K562 (cell line): Measurements from ENCODE around the gene KIF23. TPM values are rescaled to one million over a fixed set of nuclear protein-coding genes. Genes with fewer than 3 reads are reported as not detected.

ENCODE experiments used
- CBFA2T2 ChIP-seq: fragments of 450-650 bp; conservative IDR thresholded peaks from 2 replicates; pipeline ENCODE4 v1.6.1; 2017; ENCODE audit warnings: mild to moderate bottlenecking
- CBX8 ChIP-seq: fragments of 200-600 bp; sonication (generic); IDR thresholded peaks from 2 replicates; pipeline ENCODE4 v1.6.1; 2012; ENCODE audit warnings: borderline replicate concordance, mixed run types, low read depth, mild to moderate bottlenecking, moderate library complexity, mixed read lengths, low read length, control low read depth, inconsistent platforms; ENCODE audit not compliant: poor library complexity, severe bottlenecking; ENCODE audit errors: extremely low read depth
- COPS2 ChIP-seq: fragments of 450-650 bp; conservative IDR thresholded peaks from 2 replicates; pipeline ENCODE4 v1.6.1; 2016; ENCODE audit warnings: mild to moderate bottlenecking, moderate library complexity
- EGR1 ChIP-seq: fragments of 450-650 bp; conservative IDR thresholded peaks from 2 replicates; pipeline ENCODE4 v1.6.1; 2017; ENCODE audit warnings: mild to moderate bottlenecking
- ELF4 ChIP-seq: fragments of 450-650 bp; formaldehyde crosslinking; IDR thresholded peaks from 2 replicates; pipeline ENCODE4 v1.4.0; 2022; ENCODE audit warnings: missing genetic modification characterization
- ETS2 ChIP-seq: IDR thresholded peaks from 2 replicates; pipeline ENCODE4 v1.6.1; 2016; ENCODE audit warnings: borderline replicate concordance, missing genetic modification characterization, mild to moderate bottlenecking, moderate library complexity, missing compliant biosample characterization; ENCODE audit not compliant: poor library complexity, severe bottlenecking
- FOXA1 ChIP-seq: fragments of 450-650 bp; IDR thresholded peaks from 2 replicates; pipeline ENCODE4 v1.6.1; 2016; ENCODE audit warnings: mild to moderate bottlenecking, borderline replicate concordance
- FOXJ3 ChIP-seq: sonication (generic); formaldehyde crosslinking; IDR thresholded peaks from 2 replicates; pipeline ENCODE4 v1.4.0; 2020; ENCODE audit warnings: mild to moderate bottlenecking, missing genetic modification reagents
- GABPB2 ChIP-seq: fragments of 250-450 bp; sonication (Bioruptor Pico); conservative IDR thresholded peaks from 2 replicates; pipeline ENCODE4 v1.5.1; 2021; ENCODE audit warnings: mild to moderate bottlenecking
- HDAC8 ChIP-seq: fragments of 450-650 bp; IDR thresholded peaks from 2 replicates; pipeline ENCODE4 v1.6.1; 2016; ENCODE audit warnings: mild to moderate bottlenecking, missing genetic modification characterization, moderate library complexity, missing compliant biosample characterization
- MEF2D ChIP-seq: conservative IDR thresholded peaks from 2 replicates; pipeline ENCODE4 v1.6.1; 2016; ENCODE audit warnings: low read depth, missing genetic modification characterization, missing compliant biosample characterization
- POLR3A ChIP-seq: IDR thresholded peaks from 2 replicates; pipeline ENCODE4 v1.6.1; 2011; ENCODE audit warnings: borderline replicate concordance, mild to moderate bottlenecking, moderate library complexity; ENCODE audit not compliant: insufficient read length, insufficient read depth; ENCODE audit errors: extremely low read depth
- RFX1 ChIP-seq: fragments of 450-650 bp; IDR thresholded peaks from 2 replicates; pipeline ENCODE4 v1.6.1; 2016; ENCODE audit warnings: mild to moderate bottlenecking, moderate library complexity
- SIN3B ChIP-seq: fragments of 450-650 bp; IDR thresholded peaks from 2 replicates; pipeline ENCODE4 v1.6.1; 2017; ENCODE audit warnings: low read depth, mild to moderate bottlenecking, moderate library complexity
- ZBED1 ChIP-seq: IDR thresholded peaks from 2 replicates; pipeline ENCODE4 v1.6.1; 2014
- ZBTB49 ChIP-seq: sonication (generic); formaldehyde crosslinking; IDR thresholded peaks from 2 replicates; pipeline ENCODE4 v1.8.0; 2022; ENCODE audit warnings: missing genetic modification reagents, mild to moderate bottlenecking, borderline replicate concordance
- ZNF444 ChIP-seq: fragments of 250-450 bp; sonication (Bioruptor Pico); IDR thresholded peaks from 2 replicates; pipeline ENCODE4 v1.4.0; 2020; ENCODE audit warnings: mild to moderate bottlenecking, moderate library complexity
- ZNF518B ChIP-seq: fragments of 250-450 bp; sonication (Bioruptor Pico); IDR thresholded peaks from 2 replicates; pipeline ENCODE4 v1.5.0; 2021; ENCODE audit warnings: mild to moderate bottlenecking, moderate library complexity
- ZNF561 ChIP-seq: fragments of 450-650 bp; formaldehyde crosslinking; conservative IDR thresholded peaks from 2 replicates; pipeline ENCODE4 v1.4.0; 2020; ENCODE audit warnings: mild to moderate bottlenecking, moderate library complexity
- ZNF639 ChIP-seq, 2 experiments: fragments of 200-800 bp in 1 of 2; sonication (Bioruptor generic) in 1 of 2; sonication (generic) in 1 of 2; formaldehyde crosslinking in 1 of 2; IDR thresholded peaks in 1 of 2; conservative IDR thresholded peaks in 1 of 2; 2 replicates each; pipeline versions ENCODE4 v1.5.0 to v1.6.1; 2016 to 2020; ENCODE audit warnings: missing compliant biosample characterization in 1 of 2, missing genetic modification characterization in 1 of 2, missing genetic modification reagents in 1 of 2
- polyA plus RNA-seq, 8 experiments: library from polyadenylated mRNA; depleted of rRNA in 4 of 8; stranded (reverse) in 5 of 8; unstranded in 3 of 8; fragments of >200 nt; fragmentation: Nextera tagmentation in 2 of 8; fragmentation: Illumina TruSeq in 1 of 8; extraction: Ambion mirVana in 2 of 8; extraction: Trizol in 1 of 8; gene quantifications; 2 replicates each; pipeline versions ENCODE4 v1.2.1 to v1.2.3, GENCODE V29; 2011 to 2014; ENCODE audit warnings: inconsistent platforms in 1 of 8, missing spikeins in 1 of 8
- total RNA-seq, 7 experiments: library from RNA; depleted of rRNA in 6 of 7; stranded (reverse); fragments of >200 nt in 6 of 7; fragmentation: Illumina TruSeq in 2 of 7; extraction: Trizol in 2 of 7; gene quantifications; 2 replicates each; pipeline versions ENCODE4 v1.2.1 to v1.2.3, GENCODE V29; 2011 to 2021; ENCODE audit warnings: low replicate concordance in 1 of 7

Gene KIF23
- total and polyA plus RNA-seq, 9 of the 15 experiments (the other 6 are each of a cell fraction or from before 2014, with no cell fraction given): 29.4 to 58.2 (median 41.9) TPM

GRCh38 chr15:69413822-69414700 is at the start of gene KIF23 (continued):
- no peak for TF ChIP-seq ETS2 (tag)
- TF ChIP-seq ELF4: no peak
- no peak for TF ChIP-seq POLR3A
- TF ChIP-seq ZBTB49 (CRISPR knock-in tag): no peak
- TF ChIP-seq EGR1: no peak
- no peak for TF ChIP-seq CBX8
- TF ChIP-seq RFX1: peak; percentile 97
- TF ChIP-seq HDAC8 (tag): no peak
- no peak for TF ChIP-seq CBFA2T2
- TF ChIP-seq ZBED1: no peak
- TF ChIP-seq FOXA1: no peak
- TF ChIP-seq SIN3B: 0 out of 2 replicates have a peak, but pooled peaks have one; percentile 28
- TF ChIP-seq GABPB2 (CRISPR knock-in tag): no peak
- no peak for TF ChIP-seq ZNF444 (CRISPR knock-in tag)
- no peak for TF ChIP-seq ZNF561 (CRISPR knock-in tag)
- TF ChIP-seq ZNF518B (CRISPR knock-in tag): no peak
- TF ChIP-seq ZNF639 (CRISPR knock-in tag; conservative IDR thresholded peaks at IDR 0.05 in 1 of 2, IDR thresholded peaks at IDR 0.05 in 1 of 2): no peak
- TF ChIP-seq MEF2D: no peak
- no peak for TF ChIP-seq COPS2
- no peak for TF ChIP-seq FOXJ3 (CRISPR knock-in tag)
